ENCODE data around the gene IL17RD. TPM values are rescaled to one million over a fixed set of nuclear protein-coding genes. Genes with fewer than 3 reads are reported as not detected.

The IL17RD gene
- total and polyA plus RNA-seq, 7 experiments from 2014 or later = 0.03 to 0.05 TPM; not detected in 5

GRCh38 chr3:57078344-57078634 lies 86.9 kb downstream of the IL17RD start:
- ChIA-PET POLR2A (no interaction called here), CTCF (no interaction called here)
- Mint-ChIP-seq H3K4me3 (peak overlapping the region; percentile 49 to 83 (median 76)), H3K9me3 (peaks cover 0 to 2% (median 0%) of the 10 kb centered on the region in 11 donors), H3K4me1 (peaks cover 0 to 10% (median 8%) of the 10 kb centered on the region in 7 donors), H3K27ac (no peak overlapping the region), H3K36me3 (peaks cover 0 to 4% (median 0%) of the 10 kb centered on the region in 5 donors), H3K27me3 (peaks cover 58 to 67% (median 60%) of the 10 kb centered on the region in 5 donors)
- Histone ChIP-seq H3K4me1 (ENCODE audit: control insufficient read depth in 2 of 2, insufficient read depth in 2 of 2, low read length in 2 of 2) (peaks cover 0 to 4% of the 10 kb centered on the region in 2 donors), H3K4me3 (ENCODE audit: low read length) (peak overlapping the region; percentile 58), H3K36me3 (ENCODE audit: control insufficient read depth in 2 of 3, insufficient read depth in 3 of 3, low read length in 3 of 3) (no peaks in the 10 kb centered on the region), H3K27ac (ENCODE audit: low read depth, low read length) (no peak overlapping the region), H3K9me3 (ENCODE audit: control insufficient read depth in 2 of 3, low read length in 3 of 3) (no peaks in the 10 kb centered on the region), H3K27me3 (ENCODE audit: control insufficient read depth in 2 of 2, insufficient read depth in 2 of 2, low read length in 2 of 2) (peaks cover 9 to 14% of the 10 kb centered on the region in 2 donors)
- ATAC-seq (peak; percentile 62), DNase-seq (peak in 6 of 9 donors; percentile 12 to 34 (median 21))
- intact Hi-C loops (cut with micrococcal nuclease) = loop anchor here in 1 of 2 donors (10.0 kb wide), 1 partner anchor 843 kb away; no protein-coding TSS in a partner anchor

DNA sequence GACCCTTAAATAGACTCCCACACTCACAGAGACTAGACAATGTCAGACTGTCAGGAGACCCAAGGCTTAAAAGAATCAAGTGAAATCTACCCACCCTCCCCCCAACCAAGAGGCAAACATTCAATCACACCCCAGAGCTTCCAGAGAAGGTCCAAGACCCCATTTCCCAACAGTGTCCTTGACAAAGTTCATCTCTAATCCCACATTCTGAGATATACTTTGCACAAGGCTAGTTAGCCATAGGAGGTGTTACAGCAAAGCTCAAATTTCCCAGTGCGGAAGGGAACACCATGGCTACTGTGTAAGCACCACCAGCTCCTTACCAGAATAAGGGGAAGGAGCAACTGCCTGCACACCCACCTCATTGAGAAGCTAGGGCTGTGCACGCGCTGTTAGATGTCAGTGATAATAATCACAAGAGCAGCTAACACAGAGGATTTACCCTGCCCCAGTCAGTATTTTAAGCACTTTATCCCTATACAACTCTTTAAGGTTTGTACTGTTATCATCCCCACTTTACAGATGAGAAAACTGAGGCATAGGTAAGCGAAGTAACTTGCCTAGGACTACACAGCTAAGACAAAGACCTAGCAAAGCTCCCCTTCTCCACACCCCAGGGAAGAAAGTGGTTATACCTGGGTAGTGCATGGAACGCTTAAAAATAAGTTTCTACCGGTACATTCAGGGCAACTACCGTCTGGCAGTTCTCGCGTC lies 87.4 kb downstream of the IL17RD start:
- CTCF ChIA-PET = interaction anchor here (0.6 kb wide), 1 partner anchor 591 kb away, joined by 3 read pairs; no protein-coding TSS in a partner anchor
- H3K27me3 ChIP-seq (ENCODE audit: control insufficient read depth in 2 of 2, insufficient read depth in 2 of 2, low read length in 2 of 2) = peaks cover 9 to 14% of the 10 kb centered on the region in 2 donors

DNA sequence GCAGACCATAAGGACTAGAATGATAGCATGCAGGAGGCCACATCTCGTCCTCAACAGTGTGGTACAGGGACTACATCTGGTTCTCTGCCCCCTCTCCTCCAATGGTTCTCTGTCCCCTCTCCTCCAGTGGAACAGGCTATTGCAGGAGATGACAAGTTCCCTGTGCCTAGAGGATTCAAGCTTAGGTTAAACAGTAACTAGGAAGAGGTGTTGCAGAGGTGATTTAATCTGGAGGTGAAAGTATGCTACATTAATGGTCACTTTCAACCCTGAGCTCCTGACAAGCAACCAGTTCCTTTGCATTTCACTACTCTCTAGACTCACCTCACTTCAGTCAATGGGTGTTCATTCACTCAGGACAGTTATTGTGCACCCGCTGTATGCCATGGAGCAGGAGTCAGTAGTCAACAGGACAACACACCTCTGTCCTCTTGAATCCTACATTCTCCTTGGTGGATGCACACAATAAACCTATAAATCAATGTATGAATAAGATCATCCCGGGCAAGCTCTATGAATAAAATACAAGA lies 88.7 kb downstream of the IL17RD start:
- Histone ChIP-seq H3K36me3 (ENCODE audit: control insufficient read depth in 2 of 3, insufficient read depth in 3 of 3, low read length in 3 of 3) (no peaks in the 10 kb centered on the region), H3K27ac (ENCODE audit: low read depth, low read length) (no peak overlapping the region), H3K4me3 (ENCODE audit: low read length) (no peak overlapping the region), H3K27me3 (ENCODE audit: control insufficient read depth in 2 of 2, insufficient read depth in 2 of 2, low read length in 2 of 2) (peaks cover 9 to 14% of the 10 kb centered on the region in 2 donors), H3K4me1 (ENCODE audit: control insufficient read depth in 2 of 2, insufficient read depth in 2 of 2, low read length in 2 of 2) (peaks cover 0 to 4% of the 10 kb centered on the region in 2 donors), H3K9me3 (ENCODE audit: control insufficient read depth in 2 of 3, low read length in 3 of 3) (no peaks in the 10 kb centered on the region)
- ChIA-PET CTCF (no interaction called here), POLR2A (no interaction called here)
- H3K27ac Mint-ChIP-seq = no peak overlapping the region
- peaks cover 0 to 5% (median 0%) of the 10 kb centered on the region in 11 donors for H3K9me3 Mint-ChIP-seq
- H3K27me3 Mint-ChIP-seq = peaks cover 69 to 74% (median 71%) of the 10 kb centered on the region in 5 donors
- DNase-seq = no peak
- ATAC-seq = no peak
- peaks cover 0 to 4% (median 0%) of the 10 kb centered on the region in 5 donors for H3K36me3 Mint-ChIP-seq
- H3K4me3 Mint-ChIP-seq = no peak overlapping the region
- intact Hi-C loops (cut with micrococcal nuclease) = loop anchor here in 1 of 2 donors (10.0 kb wide), 1 partner anchor 842 kb away; no protein-coding TSS in a partner anchor
- peaks cover 0 to 10% (median 8%) of the 10 kb centered on the region in 7 donors for H3K4me1 Mint-ChIP-seq

More for the DNA sequence above, 87.4 kb downstream of the IL17RD start:
- Mint-ChIP-seq H3K36me3 (peaks cover 0 to 4% (median 0%) of the 10 kb centered on the region in 5 donors), H3K4me3 (peak overlapping the region; percentile 54 to 83 (median 76)), H3K4me1 (peaks cover 0 to 10% (median 8%) of the 10 kb centered on the region in 7 donors), H3K9me3 (peaks cover 0 to 2% (median 0%) of the 10 kb centered on the region in 11 donors), H3K27me3 (peaks cover 62 to 68% (median 65%) of the 10 kb centered on the region in 5 donors), H3K27ac (no peak overlapping the region)
- Histone ChIP-seq H3K4me3 (ENCODE audit: low read length) (peak overlapping the region; percentile 58), H3K4me1 (ENCODE audit: control insufficient read depth in 2 of 2, insufficient read depth in 2 of 2, low read length in 2 of 2) (peaks cover 0 to 4% of the 10 kb centered on the region in 2 donors), H3K9me3 (ENCODE audit: control insufficient read depth in 2 of 3, low read length in 3 of 3) (no peaks in the 10 kb centered on the region), H3K36me3 (ENCODE audit: control insufficient read depth in 2 of 3, insufficient read depth in 3 of 3, low read length in 3 of 3) (no peaks in the 10 kb centered on the region), H3K27ac (ENCODE audit: low read depth, low read length) (no peak overlapping the region)
- ATAC-seq (no peak), DNase-seq (no peak)
- POLR2A ChIA-PET = no interaction called here
- intact Hi-C loops (cut with micrococcal nuclease) = loop anchor here in 1 of 2 donors (10.0 kb wide), 1 partner anchor 843 kb away; no protein-coding TSS in a partner anchor

DNA sequence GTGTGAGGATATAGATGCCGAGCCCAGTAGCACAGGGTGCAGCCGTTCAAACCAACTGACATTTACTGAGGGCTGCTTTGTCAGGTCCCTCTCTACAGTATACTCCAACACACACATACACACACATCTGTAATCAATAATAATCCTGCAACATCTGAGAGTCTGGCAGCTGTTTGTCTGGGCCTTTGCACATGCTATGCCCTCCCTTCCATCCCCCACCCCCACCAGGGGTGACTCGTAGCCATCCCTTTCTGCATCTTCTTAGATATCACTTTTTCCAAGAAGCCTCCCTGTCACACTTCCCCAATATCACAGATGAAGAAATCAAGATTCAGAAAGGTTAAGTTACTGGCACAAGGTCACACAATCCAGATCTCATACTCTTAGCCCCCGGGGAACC lies 91.0 kb downstream of the IL17RD start:
- Mint-ChIP-seq H3K4me3 (no peak overlapping the region), H3K27ac (no peak overlapping the region), H3K4me1 (peaks cover 0 to 9% (median 5%) of the 10 kb centered on the region in 7 donors), H3K36me3 (peaks cover 0 to 4% (median 0%) of the 10 kb centered on the region in 5 donors), H3K27me3 (peaks cover 64 to 77% (median 67%) of the 10 kb centered on the region in 5 donors), H3K9me3 (peaks cover 0 to 7% (median 0%) of the 10 kb centered on the region in 11 donors)
- intact Hi-C loops (cut with micrococcal nuclease) = loop anchor here in 1 of 2 donors (10.0 kb wide), 1 partner anchor 839 kb away; no protein-coding TSS in a partner anchor
- Histone ChIP-seq H3K4me3 (ENCODE audit: low read length) (no peak overlapping the region), H3K36me3 (ENCODE audit: control insufficient read depth in 2 of 3, insufficient read depth in 3 of 3, low read length in 3 of 3) (no peaks in the 10 kb centered on the region), H3K27ac (ENCODE audit: low read depth, low read length) (no peak overlapping the region), H3K9me3 (ENCODE audit: control insufficient read depth in 2 of 3, low read length in 3 of 3) (no peaks in the 10 kb centered on the region), H3K27me3 (ENCODE audit: control insufficient read depth in 2 of 2, insufficient read depth in 2 of 2, low read length in 2 of 2) (peaks cover 9 to 14% of the 10 kb centered on the region in 2 donors), H3K4me1 (ENCODE audit: control insufficient read depth in 2 of 2, insufficient read depth in 2 of 2, low read length in 2 of 2) (peaks cover 0 to 4% of the 10 kb centered on the region in 2 donors)
- POLR2A ChIA-PET = no interaction called here
- CTCF ChIA-PET = no interaction called here
- no peak for DNase-seq
- ATAC-seq = no peak

DNA sequence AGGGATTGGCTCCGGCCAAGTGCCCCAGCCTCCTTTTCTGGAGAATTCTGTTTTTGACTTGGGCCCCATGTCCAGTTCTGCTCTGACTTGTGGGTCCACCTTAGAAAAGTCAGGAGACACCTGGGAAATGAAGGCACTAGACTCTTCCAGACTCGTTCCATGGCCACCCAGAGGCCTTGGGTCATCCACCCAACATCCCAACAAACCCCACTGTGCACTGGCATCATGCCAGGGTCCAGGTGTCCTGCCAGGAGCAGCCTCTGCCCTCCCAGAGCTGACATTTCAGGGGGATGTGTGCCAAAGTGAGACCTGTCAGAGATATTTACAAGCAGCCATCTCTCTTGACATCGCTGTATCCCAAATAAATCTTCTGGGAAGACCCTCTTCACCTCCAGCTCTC lies 91.5 kb downstream of the IL17RD start:
- intact Hi-C loops (cut with micrococcal nuclease) = loop anchor here in 1 of 2 donors (10.0 kb wide), 1 partner anchor 839 kb away; no protein-coding TSS in a partner anchor
- POLR2A ChIA-PET = no interaction called here

GRCh38 chr3:57069503-57069902 lies 95.7 kb downstream of the IL17RD start:
- H3K27ac ChIP-seq (ENCODE audit: low read depth, low read length) = no peak overlapping the region
- H3K27ac Mint-ChIP-seq = no peak overlapping the region
- no peaks in the 10 kb centered on the region for H3K36me3 ChIP-seq (ENCODE audit: control insufficient read depth in 2 of 3, insufficient read depth in 3 of 3, low read length in 3 of 3)
- peaks cover 0 to 5% (median 0%) of the 10 kb centered on the region in 7 donors for H3K4me1 Mint-ChIP-seq
- intact Hi-C loops (cut with micrococcal nuclease) = no loop called here
- no peaks in the 10 kb centered on the region for H3K36me3 Mint-ChIP-seq
- peaks cover 28 to 39% (median 34%) of the 10 kb centered on the region in 5 donors for H3K27me3 Mint-ChIP-seq
- ATAC-seq (no peak), DNase-seq (no peak)
- ChIA-PET POLR2A (no interaction called here), CTCF (no interaction called here)
- H3K9me3 ChIP-seq (ENCODE audit: control insufficient read depth in 2 of 3, low read length in 3 of 3) = no peaks in the 10 kb centered on the region
- no peaks in the 10 kb centered on the region for H3K4me1 ChIP-seq (ENCODE audit: control insufficient read depth in 2 of 2, insufficient read depth in 2 of 2, low read length in 2 of 2)
- H3K27me3 ChIP-seq (ENCODE audit: control insufficient read depth in 2 of 2, insufficient read depth in 2 of 2, low read length in 2 of 2) = no peaks in the 10 kb centered on the region
- H3K4me3 ChIP-seq (ENCODE audit: low read length) = no peak overlapping the region
- H3K9me3 Mint-ChIP-seq = peaks cover 0 to 7% (median 0%) of the 10 kb centered on the region in 11 donors
- no peak overlapping the region for H3K4me3 Mint-ChIP-seq

More for the DNA sequence above, 91.5 kb downstream of the IL17RD start:
- H3K4me3 ChIP-seq (ENCODE audit: low read length) = no peak overlapping the region
- Mint-ChIP-seq H3K9me3 (peaks cover 0 to 7% (median 0%) of the 10 kb centered on the region in 11 donors), H3K4me1 (peaks cover 0 to 9% (median 5%) of the 10 kb centered on the region in 7 donors), H3K27me3 (peaks cover 64 to 77% (median 69%) of the 10 kb centered on the region in 5 donors), H3K36me3 (peaks cover 0 to 4% (median 0%) of the 10 kb centered on the region in 5 donors), H3K4me3 (no peak overlapping the region), H3K27ac (no peak overlapping the region)
- peaks cover 0 to 4% of the 10 kb centered on the region in 2 donors for H3K4me1 ChIP-seq (ENCODE audit: control insufficient read depth in 2 of 2, insufficient read depth in 2 of 2, low read length in 2 of 2)
- no peak overlapping the region for H3K27ac ChIP-seq (ENCODE audit: low read depth, low read length)
- H3K27me3 ChIP-seq (ENCODE audit: control insufficient read depth in 2 of 2, insufficient read depth in 2 of 2, low read length in 2 of 2) = peaks cover 9 to 11% of the 10 kb centered on the region in 2 donors
- DNase-seq (no peak), ATAC-seq (no peak)
- no peaks in the 10 kb centered on the region for H3K36me3 ChIP-seq (ENCODE audit: control insufficient read depth in 2 of 3, insufficient read depth in 3 of 3, low read length in 3 of 3)
- H3K9me3 ChIP-seq (ENCODE audit: control insufficient read depth in 2 of 3, low read length in 3 of 3) = no peaks in the 10 kb centered on the region
- CTCF ChIA-PET = no interaction called here
